H1 (cell line): Measurements from ENCODE around the gene EVPL. TPM values are rescaled to one million over a fixed set of nuclear protein-coding genes. Genes with fewer than 3 reads are reported as not detected.

Experiments
- CTCF ChIA-PET: fragments of 300-600 bp; sonication (Branson Sonifier 250); formaldehyde crosslinking; loops from one replicate; lab custom pipeline; 2021; ENCODE audit not compliant: partially characterized antibody; lab: Charles Lee
- POLR2A ChIA-PET: fragments of 300-600 bp; sonication (Branson Sonifier 250); formaldehyde crosslinking; loops from one replicate; lab custom pipeline; 2021; ENCODE audit warnings: inconsistent platforms; ENCODE audit not compliant: partially characterized antibody; lab: Charles Lee
- DNase-seq, 2 experiments: peaks; one replicate each; pipeline versions ENCODE4 v3.0.0 to v3.0.0-alpha.2; 2010 to 2022; ENCODE audit warnings: low spot score in 2 of 2, low read depth in 1 of 2, mixed read lengths in 1 of 2
- FAIRE-seq: peaks from 2 replicates; lab custom pipeline; 2011; peaks lifted over from hg19 to GRCh38; lab: Jason Lieb, UNC
- H2AFZ ChIP-seq: 2 replicates; pipeline ENCODE4 v1.8.1; 2012; ENCODE audit warnings: low read length, inconsistent platforms
- H2AK5ac ChIP-seq: 2 replicates; pipeline ENCODE4 v1.6.1; 2013; ENCODE audit warnings: low read depth, low read length
- H2BK120ac ChIP-seq: replicated peaks from 2 replicates; pipeline ENCODE3; 2013; ENCODE audit warnings: low read depth, low read length, inconsistent platforms
- H2BK12ac ChIP-seq: 2 replicates; pipeline ENCODE4 v1.6.1; 2013; ENCODE audit warnings: low read depth, low read length
- H2BK15ac ChIP-seq: 2 replicates; pipeline ENCODE4 v1.6.1; 2013; ENCODE audit warnings: low read length
- H2BK20ac ChIP-seq: 2 replicates; pipeline ENCODE4 v1.6.1; 2013; ENCODE audit warnings: low read length
- H2BK5ac ChIP-seq: 2 replicates; pipeline ENCODE4 v1.6.1; 2013; ENCODE audit warnings: low read depth, low read length
- H3K14ac ChIP-seq: 2 replicates; pipeline ENCODE4 v1.6.1; 2013; ENCODE audit warnings: inconsistent platforms; ENCODE audit not compliant: insufficient read length
- H3K18ac ChIP-seq: 2 replicates; pipeline ENCODE4 v1.6.1; 2013; ENCODE audit warnings: low read length; ENCODE audit errors: extremely low read depth
- H3K23ac ChIP-seq: 2 replicates; pipeline ENCODE4 v1.6.1; 2013; ENCODE audit warnings: inconsistent platforms; ENCODE audit not compliant: insufficient read length
- H3K23me2 ChIP-seq: 2 replicates; pipeline ENCODE4 v1.6.1; 2013; ENCODE audit warnings: low read depth, low read length
- H3K27ac ChIP-seq: 2 replicates; pipeline ENCODE4 v1.6.1; 2011; ENCODE audit warnings: low read depth, low read length, inconsistent platforms
- H3K27me3 ChIP-seq, 4 experiments: replicated peaks in 1 of 4; 1 replicate in 1 of 4; 2 replicates in 3 of 4; pipeline versions ENCODE4 v1.6.1 to v1.8.1; 2011 to 2013; ENCODE audit warnings: low read length in 3 of 4, mild to moderate bottlenecking in 3 of 4, inconsistent platforms in 2 of 4, mixed read lengths in 2 of 4, moderate library complexity in 1 of 4; ENCODE audit not compliant: control insufficient read depth in 3 of 4, insufficient read depth in 3 of 4; ENCODE audit errors: extremely low read depth in 1 of 4
- H3K36me3 ChIP-seq, 4 experiments: 2 replicates each; pipeline versions ENCODE4 v1.6.1 to v1.8.1; 2011 to 2013; ENCODE audit warnings: mild to moderate bottlenecking in 4 of 4, low read length in 3 of 4, moderate library complexity in 2 of 4, control low read depth in 1 of 4, inconsistent platforms in 1 of 4; ENCODE audit not compliant: insufficient read depth in 4 of 4, control insufficient read depth in 2 of 4
- H3K4ac ChIP-seq: replicated peaks from 2 replicates; pipeline ENCODE3; 2013; ENCODE audit warnings: low read length, low read depth, mixed read lengths, inconsistent platforms; ENCODE audit not compliant: insufficient read length
- H3K4me1 ChIP-seq, 4 experiments: replicated peaks in 1 of 4; 1 replicate in 1 of 4; 2 replicates in 3 of 4; pipeline versions ENCODE4 v1.6.1 to v1.8.1; 2011 to 2013; ENCODE audit warnings: low read length in 3 of 4, inconsistent platforms in 2 of 4, mixed read lengths in 1 of 4; ENCODE audit not compliant: insufficient read depth in 4 of 4, control insufficient read depth in 3 of 4
- H3K4me2 ChIP-seq, 2 experiments: 2 replicates each; pipeline versions ENCODE4 v1.6.1 to v1.8.1; 2011 to 2013; ENCODE audit warnings: low read depth in 2 of 2, low read length in 2 of 2, control low read depth in 1 of 2, inconsistent platforms in 1 of 2, mild to moderate bottlenecking in 1 of 2; ENCODE audit not compliant: insufficient read depth in 1 of 2
- H3K4me3 ChIP-seq, 4 experiments: fragments of 200-600, 300-600 bp in 1 of 4; sonication (generic), shearing (Covaris generic), sonication (Bioruptor Twin) in 1 of 4; 2 replicates each; pipeline versions ENCODE4 v1.5.1 to v1.8.1; 2011 to 2016; ENCODE audit warnings: low read length in 4 of 4, low read depth in 3 of 4, control low read depth in 2 of 4, inconsistent platforms in 2 of 4, mild to moderate bottlenecking in 2 of 4, mixed read lengths in 1 of 4, moderate library complexity in 1 of 4; ENCODE audit not compliant: insufficient read depth in 2 of 4; ENCODE audit errors: extremely low read depth in 1 of 4
- H3K56ac ChIP-seq: replicated peaks from 2 replicates; pipeline ENCODE3; 2013; ENCODE audit warnings: low read depth, mild to moderate bottlenecking, mixed read lengths, low read length, inconsistent platforms; ENCODE audit not compliant: insufficient read length
- H3K79me1 ChIP-seq: 2 replicates; pipeline ENCODE4 v1.6.1; 2013; ENCODE audit warnings: low read depth, low read length, control low read depth
- H3K79me2 ChIP-seq, 2 experiments: 2 replicates each; pipeline versions ENCODE4 v1.6.1 to v1.8.1; 2012 to 2013; ENCODE audit warnings: low read length in 2 of 2, mild to moderate bottlenecking in 2 of 2, inconsistent platforms in 1 of 2; ENCODE audit not compliant: insufficient read depth in 2 of 2, control insufficient read depth in 1 of 2
- H3K9ac ChIP-seq, 4 experiments: replicated peaks in 1 of 4; 1 replicate in 1 of 4; 2 replicates in 3 of 4; pipeline versions ENCODE4 v1.6.1 to v1.8.1; 2011 to 2013; ENCODE audit warnings: low read depth in 3 of 4, low read length in 3 of 4, control low read depth in 2 of 4, mild to moderate bottlenecking in 2 of 4, moderate library complexity in 2 of 4, inconsistent platforms in 1 of 4; ENCODE audit errors: extremely low read depth in 1 of 4
- H3K9me3 ChIP-seq, 2 experiments: 2 replicates each; pipeline versions ENCODE4 v1.6.1 to v1.8.1; 2012 to 2013; ENCODE audit warnings: mild to moderate bottlenecking in 2 of 2, moderate library complexity in 2 of 2, control low read depth in 1 of 2, inconsistent platforms in 1 of 2, low read depth in 1 of 2, low read length in 1 of 2, mixed read lengths in 1 of 2; ENCODE audit not compliant: insufficient read depth in 2 of 2
- H4K20me1 ChIP-seq, 2 experiments: replicated peaks in 1 of 2; 2 replicates each; pipeline versions ENCODE3 to v1.8.1; 2011 to 2013; ENCODE audit warnings: inconsistent platforms in 2 of 2, low read length in 2 of 2, mild to moderate bottlenecking in 1 of 2; ENCODE audit not compliant: insufficient read depth in 2 of 2, control insufficient read depth in 1 of 2
- H4K5ac ChIP-seq: 2 replicates; pipeline ENCODE4 v1.6.1; 2013; ENCODE audit warnings: low read length, low read depth, mixed read lengths, inconsistent platforms; ENCODE audit not compliant: insufficient read length
- H4K8ac ChIP-seq: 2 replicates; pipeline ENCODE4 v1.8.0; 2013; ENCODE audit warnings: mild to moderate bottlenecking, moderate library complexity, low read length, inconsistent platforms; ENCODE audit not compliant: insufficient read depth; ENCODE audit errors: extremely low read depth
- H4K91ac ChIP-seq: replicated peaks from 2 replicates; pipeline ENCODE3; 2013; ENCODE audit warnings: low read length, mixed read lengths, inconsistent platforms; ENCODE audit not compliant: insufficient read length
- KDM1A ChIP-seq: fragments of 200-600, 300-600 bp; sonication (generic); IDR thresholded peaks from 2 replicates; pipeline ENCODE4 v1.7.1; 2016; ENCODE audit warnings: mild to moderate bottlenecking, low read length, borderline replicate concordance
- WGBS, 2 experiments: shearing (Covaris generic) in 1 of 2; methylation state at CpG; one replicate each; pipeline versions ENCODE4 v1.1.6 to v1.1.7; 2013 to 2015; ENCODE audit warnings: low lambda C conversion rate in 2 of 2, mixed read lengths in 2 of 2, inconsistent platforms in 1 of 2, low coverage in 1 of 2, missing lambda C conversion rate in 1 of 2; ENCODE audit not compliant: insufficient replicate concordance in 2 of 2, insufficient coverage in 1 of 2, insufficient read length in 1 of 2; ENCODE audit errors: extremely low coverage in 1 of 2, missing lambda C conversion rate in 1 of 2; 5-methylcytosine and 5-hydroxymethylcytosine counted together
- polyA plus RNA-seq, 7 experiments: library from polyadenylated mRNA; depleted of rRNA in 3 of 7; stranded (reverse) in 5 of 7; unstranded in 2 of 7; fragments of >200 nt in 5 of 7; fragments of 200-250 nt in 2 of 7; gene quantifications; 1 replicate in 5 of 7; 2 replicates in 1 of 7; 4 replicates in 1 of 7; pipeline versions ENCODE4 v1.2.1 to v1.2.3, GENCODE V29; 2011 to 2013; ENCODE audit warnings: missing spikeins in 2 of 7, mixed read lengths in 2 of 7
- total RNA-seq: library from RNA; stranded (reverse); fragmentation: NEBNext Ultra II Directional; extraction: Animal tissue kit (Norgen Biotek cat#: 25700); gene quantifications from 2 replicates; pipeline ENCODE4 v1.2.1, GENCODE V29; 2021

EVPL gene
- total and polyA plus RNA-seq, 2 of the 8 experiments (the other 6 are each of a cell fraction or from before 2014, with no cell fraction given): 0.20 to 0.99 TPM

- H2BK120ac ChIP-seq: no peak overlapping the region
- H2BK15ac ChIP-seq: no peak overlapping the region
- H2AK5ac ChIP-seq: no peak overlapping the region
- ChIA-PET CTCF (interaction anchor here (0.7 to 2.7 kb wide), 3 partner anchors 14 to 264 kb away, joined by 3 to 19 read pairs (median 15); partner anchors contain the start of gene CDK3), POLR2A (no interaction called here)
- no peaks in the 10 kb centered on the region for H3K9me3 ChIP-seq
- no peak overlapping the region for H2BK5ac ChIP-seq
- H3K4me3 ChIP-seq: no peak overlapping the region
- H3K18ac ChIP-seq: no peak overlapping the region
- H3K4me1 ChIP-seq: peaks cover 7 to 13% (median 10%) of the 10 kb centered on the region in 4 experiments
- H3K27ac ChIP-seq: no peak overlapping the region
- no peak overlapping the region for H3K56ac ChIP-seq
- H3K4me2 ChIP-seq: no peak overlapping the region
- no peaks in the 10 kb centered on the region for H4K20me1 ChIP-seq
- H4K91ac ChIP-seq: no peak overlapping the region
- 91% methylated on average over 4 of the region's 4 CpGs; no CpG with 5 or more reads in 1 of the 2 experiments for WGBS, 2 experiments
- H4K5ac ChIP-seq: no peak overlapping the region
- no peaks in the 10 kb centered on the region for H3K27me3 ChIP-seq
- no peak overlapping the region for H2BK12ac ChIP-seq
- FAIRE-seq (no peak), DNase-seq (no peak)
- H3K9ac ChIP-seq: no peak overlapping the region
- no peak overlapping the region for H2BK20ac ChIP-seq
- no peak overlapping the region for H3K14ac ChIP-seq
- H3K23ac ChIP-seq: no peak overlapping the region
- peaks cover 0 to 3% (median 1%) of the 10 kb centered on the region in 4 experiments; a peak in 4 of 8 replicates for H3K36me3 ChIP-seq
- H4K8ac ChIP-seq: no peak overlapping the region
- H3K23me2 ChIP-seq: no peaks in the 10 kb centered on the region
- no peak overlapping the region for H2AFZ ChIP-seq
- H3K79me1 ChIP-seq: 0 out of 2 replicates have a peak, but pooled peaks cover 3% of the 10 kb centered on the region
- H3K4ac ChIP-seq: no peak overlapping the region
- peaks cover 0 to 16% of the 10 kb centered on the region in 2 experiments; a peak in 1 of 4 replicates for H3K79me2 ChIP-seq
- TF ChIP-seq KDM1A: no peak
These were observed 41.1 kb downstream of the EVPL start for GRCh38 chr17:75985986-75986385.
